HG02678 (cell line): Measurements from ENCODE around the gene POU5F2.

Source experiments
- ATAC-seq: cut with Tn5 transposase; IDR thresholded peaks from one replicate; pipeline ENCODE4 v1.9.1; 2021; ENCODE audit warnings: mild to moderate bottlenecking, moderate library complexity; ENCODE audit not compliant: unreplicated experiment

POU5F2 gene, protein sequence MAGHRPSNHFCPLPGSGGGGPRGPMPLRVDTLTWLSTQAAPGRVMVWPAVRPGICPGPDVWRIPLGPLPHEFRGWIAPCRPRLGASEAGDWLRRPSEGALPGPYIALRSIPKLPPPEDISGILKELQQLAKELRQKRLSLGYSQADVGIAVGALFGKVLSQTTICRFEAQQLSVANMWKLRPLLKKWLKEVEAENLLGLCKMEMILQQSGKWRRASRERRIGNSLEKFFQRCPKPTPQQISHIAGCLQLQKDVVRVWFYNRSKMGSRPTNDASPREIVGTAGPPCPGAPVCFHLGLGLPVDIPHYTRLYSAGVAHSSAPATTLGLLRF

DNA sequence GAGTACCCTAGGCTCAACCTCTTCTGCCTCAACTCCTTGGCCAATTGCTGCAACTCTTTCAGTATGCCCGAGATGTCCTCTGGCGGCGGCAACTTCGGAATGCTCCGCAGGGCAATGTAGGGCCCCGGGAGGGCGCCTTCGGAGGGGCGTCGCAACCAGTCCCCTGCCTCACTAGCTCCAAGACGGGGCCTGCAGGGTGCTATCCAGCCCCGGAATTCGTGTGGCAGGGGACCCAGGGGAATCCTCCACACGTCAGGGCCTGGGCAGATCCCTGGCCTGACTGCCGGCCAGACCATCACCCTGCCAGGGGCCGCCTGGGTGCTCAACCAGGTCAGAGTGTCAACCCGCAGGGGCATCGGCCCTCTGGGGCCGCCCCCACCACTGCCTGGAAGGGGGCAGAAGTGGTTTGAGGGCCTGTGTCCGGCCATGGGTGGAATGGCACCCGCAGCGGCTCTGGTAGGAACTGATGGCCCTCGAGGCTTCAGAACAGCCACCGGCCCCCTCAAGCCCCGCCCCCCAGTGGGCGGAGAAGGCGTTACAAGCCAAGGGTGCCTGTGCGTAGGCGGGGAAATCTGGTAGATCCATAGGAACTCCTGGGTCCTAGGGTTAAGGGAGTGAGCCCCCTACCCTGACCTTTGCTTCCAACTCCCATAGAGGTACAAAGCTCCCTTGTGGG, at the start of gene POU5F2:
POU5F2 (minus strand) TSS at position 465 of the 676 bp plus-strand sequence; CDS start at position 428, 37 bp downstream.
- no peak for ATAC-seq

DNA sequence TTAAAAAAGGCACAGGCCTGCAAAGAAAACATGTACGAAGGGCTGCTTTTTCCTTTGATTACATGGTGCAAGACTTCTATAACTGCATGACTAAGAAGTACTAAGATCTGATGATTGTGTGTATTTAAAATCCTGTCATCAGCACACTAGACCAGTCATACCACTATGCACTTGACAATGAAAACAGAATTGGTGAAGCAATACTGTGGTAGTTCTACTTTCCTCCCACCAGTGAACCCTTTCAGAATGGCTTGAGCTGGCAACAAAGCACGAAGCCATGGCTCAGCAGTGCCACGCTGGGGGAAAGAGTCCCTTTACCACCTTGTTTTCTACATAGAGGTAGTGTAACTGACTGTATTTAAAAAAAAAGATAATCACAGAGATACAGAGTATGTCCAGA, 49.0 kb upstream of the POU5F2 start:
- ATAC-seq, result no peak

DNA sequence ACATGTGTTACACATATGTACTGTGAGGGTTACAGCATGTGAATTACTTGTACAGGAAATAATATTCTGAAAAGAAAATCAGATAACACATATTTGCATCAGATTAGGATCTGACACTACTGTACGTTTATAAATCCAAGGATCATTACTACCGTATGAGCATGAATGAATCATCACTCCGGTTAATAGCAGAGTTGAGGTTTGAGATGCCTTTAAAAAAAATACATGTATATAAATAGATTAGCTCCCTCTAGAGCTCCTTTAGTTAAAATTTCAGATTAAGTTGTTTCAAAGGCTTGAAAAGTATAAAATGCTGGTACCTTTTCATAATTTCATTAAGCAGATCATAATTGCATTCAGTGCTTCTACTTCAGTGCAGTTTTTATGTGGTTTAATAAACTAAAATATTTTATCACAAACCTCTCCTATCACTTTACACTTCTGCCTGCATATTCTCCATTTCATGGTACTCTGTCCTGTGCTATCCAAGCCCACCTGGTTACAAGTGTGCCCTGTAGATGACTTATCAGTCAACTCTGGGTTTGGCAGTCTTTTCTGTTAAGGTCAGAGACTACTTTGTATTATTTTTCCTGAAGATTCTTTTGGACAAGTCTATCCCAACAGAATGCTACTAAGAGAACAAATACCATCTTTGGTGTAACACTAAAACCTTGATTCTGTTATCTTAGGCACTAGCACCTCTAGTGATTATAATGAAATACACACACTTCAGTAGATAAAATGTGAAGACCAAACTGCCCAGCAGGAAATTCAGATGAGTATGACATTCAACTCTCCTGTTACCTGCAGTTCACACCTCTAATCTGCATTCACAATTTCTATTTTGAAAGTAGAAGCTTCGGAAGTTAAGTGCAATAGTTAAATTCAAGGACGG, 48.0 kb upstream of the POU5F2 start:
- no peak for ATAC-seq

DNA sequence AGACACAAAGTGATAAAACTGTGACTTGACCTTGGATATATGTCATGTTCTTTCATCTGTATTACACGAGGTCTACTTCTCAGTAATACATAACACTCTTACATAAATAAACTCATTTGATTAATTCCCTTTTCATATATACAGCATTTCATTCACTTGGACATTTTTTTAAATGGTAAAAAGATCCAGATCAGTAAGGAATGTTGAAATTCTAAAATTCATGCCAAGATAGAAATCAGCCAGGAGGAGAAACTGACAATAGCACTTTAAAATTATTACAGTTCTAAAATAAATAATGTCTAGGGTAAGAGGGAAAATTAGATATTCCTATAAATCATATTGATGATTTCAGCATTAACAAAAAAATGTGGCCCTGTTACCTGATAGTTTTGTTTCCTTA, 46.2 kb upstream of the POU5F2 start:
- no peak for ATAC-seq

DNA sequence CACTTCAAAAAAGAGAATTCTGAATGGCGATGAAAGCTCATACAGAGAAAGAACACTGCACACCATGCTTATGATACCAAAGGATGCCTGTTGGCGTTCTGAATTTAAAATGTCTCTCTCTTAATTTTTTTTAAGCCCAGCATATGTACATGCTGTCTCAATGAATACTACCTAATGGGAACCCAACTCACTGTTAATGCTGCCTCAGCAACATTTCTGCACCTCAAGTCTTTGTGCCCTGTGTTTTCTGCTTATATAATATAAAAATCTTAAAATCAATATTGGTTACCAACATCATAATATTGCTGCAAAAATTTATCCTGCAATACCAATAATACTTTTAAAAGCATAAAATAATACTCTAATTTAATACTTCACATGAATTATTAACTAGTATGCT, 44.1 kb upstream of the POU5F2 start:
- ATAC-seq, result no peak

DNA sequence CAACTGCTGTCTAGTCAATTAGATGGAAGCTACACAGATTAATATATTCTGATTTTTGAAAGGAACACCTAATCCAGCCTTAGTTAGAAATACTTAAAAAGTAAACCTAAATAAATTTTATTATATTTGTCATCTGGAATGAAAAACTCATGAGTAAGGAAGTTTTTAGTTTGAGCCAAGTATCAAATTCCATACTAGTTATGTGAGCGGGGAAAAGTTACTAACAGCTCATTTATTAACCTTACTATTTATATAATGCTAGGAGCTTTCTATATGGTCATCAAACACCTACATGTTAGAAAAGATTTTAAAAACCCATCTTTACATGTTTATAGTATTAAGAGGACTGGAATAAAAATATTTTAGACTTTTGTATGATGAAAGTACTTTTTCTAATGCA, 41.6 kb upstream of the POU5F2 start:
- no peak for ATAC-seq

DNA sequence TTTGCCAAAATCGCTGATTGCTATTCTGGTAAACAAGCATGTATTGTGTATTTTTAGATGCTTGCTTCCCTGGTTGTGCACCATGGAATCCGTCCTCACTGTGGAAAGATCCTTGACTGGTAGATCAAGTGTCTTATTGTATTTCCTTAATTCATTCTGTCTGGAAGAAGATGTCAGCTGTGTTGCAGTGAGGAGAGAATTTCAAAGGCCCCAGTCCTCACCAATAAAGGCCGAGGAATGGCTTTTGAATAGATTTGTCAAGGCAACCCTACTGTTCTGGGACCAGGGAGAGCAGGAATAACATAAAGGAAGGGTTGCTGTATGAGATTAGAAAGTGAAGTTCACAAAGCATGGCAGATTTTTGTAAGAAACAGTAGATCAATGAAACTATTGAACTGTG, 36.2 kb upstream of the POU5F2 start:
- ATAC-seq, result no peak

DNA sequence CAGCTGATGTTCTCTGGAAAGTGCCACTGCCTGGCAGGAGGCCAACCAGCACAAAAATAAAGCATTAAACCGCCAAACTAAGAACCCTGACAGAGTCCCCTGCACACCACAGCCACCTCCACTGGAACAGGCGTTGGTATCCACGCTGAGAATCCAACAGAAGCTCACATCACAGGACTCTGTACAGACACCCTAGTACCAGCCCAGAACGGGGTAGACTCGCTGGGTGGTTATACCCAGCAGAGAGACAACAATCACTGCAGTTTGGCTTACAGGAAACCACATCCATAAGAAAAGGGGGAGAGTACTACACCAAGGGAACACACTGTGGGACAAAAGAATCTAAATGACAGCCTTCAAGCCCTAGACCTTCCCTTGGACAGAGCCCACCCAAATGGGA, 15.0 kb upstream of the POU5F2 start:
- ATAC-seq, result no peak

DNA sequence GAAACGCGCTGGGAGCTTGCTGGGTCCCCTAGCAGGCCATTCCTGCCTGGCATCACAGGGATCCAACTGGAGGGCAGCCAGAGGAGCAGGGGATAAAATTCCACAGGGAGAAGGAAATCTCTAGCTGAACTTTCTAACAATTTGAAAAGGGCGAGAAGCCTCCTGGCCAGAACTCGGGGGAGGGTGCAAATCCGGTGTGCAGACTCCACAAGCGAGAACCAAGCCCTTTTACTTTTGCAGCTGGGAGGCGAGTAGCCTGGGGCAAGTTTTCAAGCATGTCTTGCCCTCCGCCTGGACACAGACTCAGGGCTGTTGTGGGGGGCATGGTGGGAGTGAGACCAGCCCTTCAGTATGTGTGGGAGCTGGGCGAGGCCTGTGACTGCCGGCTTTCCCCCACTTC, 14.3 kb upstream of the POU5F2 start:
- ATAC-seq, result no peak

DNA sequence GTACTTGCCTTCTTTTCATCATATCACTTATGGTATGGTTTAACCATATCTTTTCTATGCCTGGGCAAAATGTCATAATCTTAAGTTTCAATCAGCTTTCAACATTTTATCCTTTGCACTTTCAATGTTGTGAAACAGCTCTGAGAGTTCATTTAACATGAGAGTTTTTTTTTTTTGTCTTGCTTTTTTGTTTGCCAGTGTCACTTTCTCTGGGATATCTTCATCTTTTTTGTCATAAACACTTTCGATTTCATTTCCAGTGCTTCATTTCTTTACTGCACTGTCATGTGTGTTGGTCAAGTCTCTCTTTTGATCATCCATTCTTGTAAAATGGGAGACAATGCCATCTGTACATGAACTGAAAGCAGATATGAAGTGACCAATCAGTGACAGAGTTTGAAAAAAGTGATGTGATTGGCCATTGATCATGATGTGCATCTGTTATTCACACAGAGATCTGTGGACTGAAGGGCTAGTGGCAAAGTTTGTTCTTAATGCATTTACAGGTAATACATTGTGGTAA, 7.5 kb upstream of the POU5F2 start:
- ATAC-seq, result no peak

DNA sequence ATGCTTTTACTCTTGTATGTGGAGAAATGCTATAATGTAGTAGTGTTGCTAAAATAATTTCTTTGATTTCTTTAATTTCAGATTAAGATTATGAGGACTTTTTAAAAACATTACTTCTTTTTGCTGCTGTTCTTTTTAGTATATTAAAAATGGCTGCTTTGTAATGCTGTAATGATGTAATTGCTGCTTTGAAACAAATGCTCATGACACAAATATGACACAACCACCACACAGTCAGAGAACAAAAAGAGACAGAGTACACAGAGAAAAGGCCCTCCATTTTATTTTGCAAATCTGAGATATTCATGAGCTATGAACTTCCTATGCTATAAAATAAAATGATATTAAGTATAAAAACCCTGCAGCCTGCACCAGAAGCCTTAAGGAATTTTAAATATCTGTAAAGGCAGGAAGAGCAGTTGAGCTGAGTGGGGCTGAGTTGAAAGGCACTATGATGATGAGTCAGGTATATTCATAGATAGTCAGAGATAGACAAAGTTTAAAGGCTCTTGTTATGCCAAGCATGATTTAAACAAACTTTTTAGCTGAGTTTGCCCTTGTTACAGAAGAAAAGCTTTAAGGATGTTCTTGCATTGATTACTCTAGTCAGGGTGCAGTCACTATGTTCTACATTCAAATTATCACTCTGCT, 5.1 kb upstream of the POU5F2 start:
- no peak for ATAC-seq

DNA sequence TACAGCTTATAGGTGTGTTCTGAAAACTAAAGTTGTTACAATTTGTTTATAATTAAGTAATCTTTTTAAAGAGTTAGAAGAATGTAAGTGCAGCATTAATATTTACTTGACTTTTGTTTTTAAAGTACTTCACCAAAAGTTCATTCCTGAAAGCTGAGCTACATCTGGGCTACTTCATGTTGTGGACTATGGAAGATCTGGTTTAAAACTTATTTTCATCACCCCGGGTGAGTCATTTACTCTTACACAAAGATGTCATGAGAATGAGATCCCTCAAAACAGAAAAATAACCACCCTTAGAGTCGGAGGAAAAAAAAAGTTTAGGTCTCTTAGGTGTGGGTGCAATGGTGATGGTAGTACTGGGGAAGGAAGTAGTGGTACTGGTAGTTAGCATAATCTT, 5.1 kb downstream of the POU5F2 start:
- ATAC-seq, result no peak

DNA sequence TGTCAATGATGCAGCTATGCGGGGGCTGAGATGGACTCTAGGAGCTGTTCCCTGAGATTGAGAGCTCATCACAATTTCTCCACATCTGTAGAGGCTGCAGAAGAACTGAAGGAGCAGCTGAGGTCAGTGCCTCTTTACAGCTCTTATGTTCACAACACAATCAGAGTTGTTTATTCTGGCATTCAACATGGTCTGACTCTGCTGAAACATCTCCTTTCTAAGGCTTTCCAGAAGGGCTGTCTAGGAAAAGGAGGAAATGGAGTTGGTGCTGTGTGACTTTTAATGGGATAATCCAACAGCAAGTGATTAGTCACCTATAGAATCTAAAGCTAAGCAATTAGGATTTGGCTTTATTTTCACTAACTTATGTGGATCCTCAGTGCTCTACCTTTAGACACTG, 6.0 kb downstream of the POU5F2 start:
- no peak for ATAC-seq

DNA sequence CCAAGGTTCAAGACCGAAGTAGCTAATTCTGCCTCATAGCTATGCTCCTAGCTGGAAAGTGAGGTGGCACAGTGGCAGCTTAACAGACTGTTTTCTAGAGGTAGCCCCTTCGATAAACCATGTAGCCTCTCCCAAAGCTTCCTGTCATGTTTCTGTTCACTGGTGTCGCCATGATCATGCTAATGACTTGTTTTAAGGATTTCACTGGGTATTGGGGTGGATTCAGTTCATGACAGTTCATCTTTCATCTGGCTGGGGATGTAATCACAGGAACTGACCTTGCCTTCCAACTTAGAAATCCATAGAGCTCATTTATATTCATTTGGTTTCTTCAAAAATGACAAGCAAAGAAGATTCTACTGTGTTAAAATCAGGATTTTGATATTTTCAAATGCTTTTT, 9.4 kb downstream of the POU5F2 start:
- ATAC-seq, result no peak

DNA sequence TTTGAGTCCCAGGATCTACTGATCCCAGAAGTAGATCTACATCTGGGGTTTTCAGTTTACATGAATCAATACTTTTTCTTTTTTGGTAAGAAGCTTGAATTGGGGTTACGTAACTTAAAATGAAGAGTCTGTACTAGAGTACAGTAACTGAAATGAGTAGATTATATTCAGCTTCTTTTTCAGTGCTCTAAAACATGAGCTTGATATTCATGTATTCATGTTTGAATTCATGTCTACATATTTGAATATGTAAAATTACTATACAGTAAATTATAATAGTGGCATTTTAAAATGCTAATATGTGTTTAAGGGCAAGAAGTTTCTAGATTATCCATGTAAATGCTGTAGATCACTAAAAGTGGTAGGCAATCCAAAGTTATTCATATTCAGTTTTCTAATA, 14.8 kb downstream of the POU5F2 start:
- ATAC-seq, result no peak

DNA sequence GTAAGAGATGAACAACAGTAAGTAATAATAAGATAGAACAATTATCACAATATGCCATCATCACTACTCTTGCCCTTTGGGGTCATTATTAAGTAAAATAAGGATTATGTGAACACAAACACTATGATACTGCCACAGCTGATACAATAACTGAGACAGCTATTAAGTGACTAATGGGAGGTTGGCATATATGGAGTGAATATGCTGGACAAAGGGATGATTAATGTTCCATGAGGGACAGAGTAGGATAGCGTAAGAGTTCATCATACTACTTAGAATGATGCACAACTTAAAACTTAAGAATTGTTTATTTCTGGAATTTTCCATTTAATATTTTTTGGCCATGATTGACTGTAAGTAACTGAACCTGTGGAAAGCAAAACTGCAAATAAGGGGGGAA, 16.6 kb downstream of the POU5F2 start:
- no peak for ATAC-seq

DNA sequence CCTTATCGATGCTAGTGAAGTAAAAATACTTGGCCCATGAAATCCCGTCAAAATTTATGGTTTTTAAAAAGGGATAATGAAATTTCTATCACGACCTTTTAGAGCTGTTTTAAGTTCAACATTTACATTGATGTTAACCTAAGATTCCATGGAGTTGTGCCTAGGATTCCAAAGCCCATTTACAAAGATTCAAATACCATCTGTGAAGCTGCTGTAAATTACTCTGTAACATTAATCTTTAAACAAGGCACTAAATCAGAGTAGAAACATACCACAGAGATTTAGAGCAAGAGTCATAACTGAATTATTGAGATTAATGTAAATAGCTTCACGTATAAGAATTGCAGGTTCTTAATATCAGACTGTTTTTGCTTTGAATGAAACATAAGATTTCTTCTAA, 17.7 kb downstream of the POU5F2 start:
- no peak for ATAC-seq

DNA sequence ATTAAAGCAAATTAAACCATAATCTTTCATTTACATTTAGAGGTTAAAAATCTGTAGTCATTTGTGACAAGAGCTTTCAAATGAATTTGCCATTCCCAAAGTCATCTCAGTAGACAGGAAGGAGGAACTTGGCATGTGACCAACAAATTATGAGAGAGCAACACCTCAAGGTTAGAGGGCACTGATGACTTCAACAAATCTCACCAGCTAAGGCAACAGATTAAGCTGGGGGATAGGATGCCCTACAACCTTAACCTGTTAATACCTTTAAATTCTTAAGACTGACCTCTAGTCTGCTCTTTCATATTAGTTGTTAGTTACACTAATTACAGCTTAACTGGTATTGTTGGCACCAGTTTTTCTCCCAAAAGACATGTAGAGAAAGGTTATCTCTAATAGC, 18.4 kb downstream of the POU5F2 start:
- no peak for ATAC-seq

DNA sequence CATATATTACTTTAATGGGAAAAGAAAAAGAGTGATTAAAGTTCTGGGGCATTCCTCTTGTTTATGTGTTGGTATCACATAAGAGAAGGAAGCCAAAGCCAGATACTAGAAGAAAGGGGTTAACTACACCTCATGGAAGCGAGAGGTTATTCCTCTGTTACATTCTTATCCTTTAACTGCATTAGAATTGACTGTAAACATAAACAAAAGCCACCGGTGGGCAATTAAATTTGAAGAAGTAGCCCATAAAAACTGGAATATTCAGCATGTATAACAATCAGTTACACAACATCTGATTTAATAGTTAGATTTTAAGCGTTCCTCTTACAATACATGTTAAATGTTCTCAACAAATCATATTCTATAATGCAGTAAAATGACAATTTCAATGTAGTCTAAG, 18.8 kb downstream of the POU5F2 start:
- ATAC-seq, result no peak

DNA sequence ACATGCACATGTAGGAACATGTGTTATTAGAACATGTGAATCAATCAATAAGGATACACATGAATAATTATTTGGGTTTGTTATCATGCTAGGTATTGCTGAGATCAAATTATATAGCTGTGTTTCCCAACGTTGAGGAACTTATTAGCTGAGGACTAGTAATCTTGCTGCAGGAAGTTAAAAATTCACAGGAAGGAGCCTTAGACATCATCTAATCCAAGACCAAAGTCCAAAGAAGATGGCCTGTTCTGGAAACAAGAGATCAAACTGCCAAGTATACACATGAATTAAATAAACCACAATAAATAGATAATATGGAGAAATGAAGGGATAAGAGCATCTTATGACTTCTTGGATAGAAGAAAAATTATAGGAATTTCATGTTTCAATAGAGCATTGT, 19.9 kb downstream of the POU5F2 start:
- ATAC-seq, result no peak

DNA sequence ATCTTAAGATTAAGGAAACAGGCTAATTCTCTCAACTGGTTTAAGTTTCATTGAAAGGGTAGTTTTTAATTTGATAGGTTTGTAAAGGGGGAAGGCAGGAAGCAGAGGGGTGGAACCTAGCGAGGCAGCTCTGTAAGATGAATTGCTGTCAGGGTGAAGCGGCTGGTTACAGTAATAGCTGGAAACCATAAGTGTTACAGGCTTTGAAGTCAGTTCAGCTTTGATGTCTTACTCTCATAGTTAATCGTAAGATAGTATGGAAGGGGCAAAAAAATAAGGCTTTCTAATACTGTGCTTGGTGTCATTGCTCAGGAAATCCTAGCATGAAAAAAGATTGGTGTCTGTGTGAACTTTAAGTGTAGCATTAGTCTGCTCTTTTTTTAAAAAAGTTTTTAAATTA, 20.3 kb downstream of the POU5F2 start:
- ATAC-seq, result no peak
